ENCODE data around the gene ATG9A. TPM values are rescaled to one million over a fixed set of nuclear protein-coding genes. Genes with fewer than 3 reads are reported as not detected.

Gene ATG9A
- total and polyA plus RNA-seq, 12 donors: 14.1 to 103 (median 76.4) TPM

- Histone ChIP-seq H3K27me3 (no peaks in the 10 kb centered on the region), H3K27ac (peak overlapping the region in 7 of 10 donors; percentile 93 to 100 (median 100)), H3K4me3 (peak overlapping the region in 9 of 10 donors; percentile 64 to 97 (median 93)), H3K36me3 (peaks cover 0 to 53% (median 39%) of the 10 kb centered on the region in 9 donors), H3K4me1 (peaks cover 11 to 56% (median 47%) of the 10 kb centered on the region in 9 donors), H3K9me3 (no peaks in the 10 kb centered on the region)
- TF ChIP-seq, protein P1, sequence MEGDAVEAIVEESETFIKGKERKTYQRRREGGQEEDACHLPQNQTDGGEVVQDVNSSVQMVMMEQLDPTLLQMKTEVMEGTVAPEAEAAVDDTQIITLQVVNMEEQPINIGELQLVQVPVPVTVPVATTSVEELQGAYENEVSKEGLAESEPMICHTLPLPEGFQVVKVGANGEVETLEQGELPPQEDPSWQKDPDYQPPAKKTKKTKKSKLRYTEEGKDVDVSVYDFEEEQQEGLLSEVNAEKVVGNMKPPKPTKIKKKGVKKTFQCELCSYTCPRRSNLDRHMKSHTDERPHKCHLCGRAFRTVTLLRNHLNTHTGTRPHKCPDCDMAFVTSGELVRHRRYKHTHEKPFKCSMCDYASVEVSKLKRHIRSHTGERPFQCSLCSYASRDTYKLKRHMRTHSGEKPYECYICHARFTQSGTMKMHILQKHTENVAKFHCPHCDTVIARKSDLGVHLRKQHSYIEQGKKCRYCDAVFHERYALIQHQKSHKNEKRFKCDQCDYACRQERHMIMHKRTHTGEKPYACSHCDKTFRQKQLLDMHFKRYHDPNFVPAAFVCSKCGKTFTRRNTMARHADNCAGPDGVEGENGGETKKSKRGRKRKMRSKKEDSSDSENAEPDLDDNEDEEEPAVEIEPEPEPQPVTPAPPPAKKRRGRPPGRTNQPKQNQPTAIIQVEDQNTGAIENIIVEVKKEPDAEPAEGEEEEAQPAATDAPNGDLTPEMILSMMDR (IDR thresholded peaks at IDR 0.05): no peak
- WGBS, 2 donors: 83 to 86% methylated on average over 7 of the region's 7 CpGs
- intact Hi-C loops (cut with DNase I): loop anchor here in 6 of 10 donors (5.0 to 10.0 kb wide), 5 partner anchors 42 to 212 kb away; partner anchors contain the start of genes DNPEP (in 4 of the 6) and ABCB6 (in 2 of the 6)
- ATAC-seq (no peak), DNase-seq (no peak)
Observed at GRCh38 chr2:219175486-219175885, 54.0 kb downstream of the ATG9A start.

DNA sequence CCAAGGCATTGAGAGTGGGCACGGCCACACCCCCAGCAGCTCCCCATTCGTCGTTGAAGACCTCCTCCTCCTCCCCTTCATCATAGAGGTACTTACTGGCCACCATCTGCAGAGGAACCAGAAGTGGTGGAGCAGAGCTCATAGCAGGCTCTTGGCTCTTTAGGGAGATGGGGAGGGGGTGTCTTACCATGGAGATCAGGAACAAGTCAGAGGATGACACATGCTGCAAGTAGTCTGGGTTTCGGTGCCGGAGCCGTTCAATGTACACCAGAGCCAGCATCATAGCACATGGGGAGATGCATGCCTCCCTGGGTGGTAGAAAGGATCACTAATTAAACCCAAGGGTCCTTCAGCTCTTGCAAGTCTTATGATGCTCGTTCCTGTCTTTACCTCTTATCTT is 54.6 kb downstream of the ATG9A start:
- 83 to 87% methylated on average over 7 of the region's 7 CpGs for WGBS, 2 donors
- Histone ChIP-seq H3K27ac (no peak overlapping the region), H3K4me3 (no peak overlapping the region), H3K9me3 (no peaks in the 10 kb centered on the region), H3K27me3 (no peaks in the 10 kb centered on the region), H3K36me3 (peaks cover 0 to 46% (median 33%) of the 10 kb centered on the region in 9 donors), H3K4me1 (peaks cover 11 to 52% (median 43%) of the 10 kb centered on the region in 9 donors)
- intact Hi-C loops (cut with DNase I): loop anchor here in 6 of 10 donors (5.0 to 10.0 kb wide), 6 partner anchors 32 to 212 kb away; partner anchors contain the start of genes DNPEP (in 4 of the 6), ABCB6 (in 2 of the 6) and ZFAND2B (in 1 of the 6)
- no peak for DNase-seq
- ATAC-seq: no peak
- TF ChIP-seq, protein P1 (IDR thresholded peaks at IDR 0.05): no peak

- intact Hi-C loops (cut with DNase I): loop anchor here in 4 of 10 donors (5.0 to 10.0 kb wide), 3 partner anchors 33 to 211 kb away; partner anchors contain the start of genes DNPEP (in 2 of the 4) and ZFAND2B (in 1 of the 4)
- H3K4me1 ChIP-seq: peaks cover 8 to 46% (median 36%) of the 10 kb centered on the region in 9 donors
- H3K27ac ChIP-seq: no peak overlapping the region
Observed at GRCh38 chr2:219174146-219174545, 55.3 kb downstream of the ATG9A start.

GRCh38 chr2:219173176-219173575 is 56.3 kb downstream of the ATG9A start:
- TF ChIP-seq, protein P1 (IDR thresholded peaks at IDR 0.05): no peak
- WGBS, 2 donors: 89% methylated on average over 6 of the region's 6 CpGs
- intact Hi-C loops (cut with DNase I): loop anchor here in 4 of 10 donors (5.0 to 10.0 kb wide), 3 partner anchors 34 to 212 kb away; partner anchors contain the start of genes DNPEP (in 2 of the 4) and ZFAND2B (in 1 of the 4)
- H3K4me3 ChIP-seq: no peak overlapping the region
- H3K4me1 ChIP-seq: peaks cover 4 to 47% (median 27%) of the 10 kb centered on the region in 9 donors
- no peak for ATAC-seq
- H3K36me3 ChIP-seq: peaks cover 0 to 40% (median 28%) of the 10 kb centered on the region in 9 donors
- no peak for DNase-seq
- H3K27ac ChIP-seq: no peak overlapping the region
- H3K9me3 ChIP-seq: no peaks in the 10 kb centered on the region
- no peaks in the 10 kb centered on the region for H3K27me3 ChIP-seq

More at GRCh38 chr2:219174146-219174545, 55.3 kb downstream of the ATG9A start:
- 92 to 93% methylated on average over 3 of the region's 3 CpGs for WGBS, 2 donors
- no peak for DNase-seq
- no peak overlapping the region for H3K4me3 ChIP-seq
- H3K9me3 ChIP-seq: no peaks in the 10 kb centered on the region
- H3K27me3 ChIP-seq: no peaks in the 10 kb centered on the region
- TF ChIP-seq, protein P1 (IDR thresholded peaks at IDR 0.05): no peak
- peaks cover 0 to 40% (median 28%) of the 10 kb centered on the region in 9 donors for H3K36me3 ChIP-seq
- no peak for ATAC-seq
